HUES48 (cell line): ENCODE measurements around the gene EXOC8.

Source experiments
- H3K27ac ChIP-seq: one replicate; pipeline ENCODE4 v1.7.0; 2013; ENCODE audit warnings: low read depth, low read length, inconsistent platforms
- H3K27me3 ChIP-seq: 2 replicates; pipeline ENCODE4 v1.6.1; 2013; ENCODE audit warnings: mild to moderate bottlenecking, low read length; ENCODE audit not compliant: control insufficient read depth, insufficient read depth
- H3K36me3 ChIP-seq: 2 replicates; pipeline ENCODE4 v1.6.1; 2013; ENCODE audit warnings: low read length; ENCODE audit not compliant: control insufficient read depth, insufficient read depth
- H3K4me1 ChIP-seq: 2 replicates; pipeline ENCODE4 v1.6.1; 2013; ENCODE audit warnings: mild to moderate bottlenecking, low read length; ENCODE audit not compliant: control insufficient read depth, insufficient read depth
- H3K4me3 ChIP-seq: 2 replicates; pipeline ENCODE4 v1.5.1; 2013; ENCODE audit warnings: mild to moderate bottlenecking, low read depth, low read length
- H3K9ac ChIP-seq: 2 replicates; pipeline ENCODE4 v1.6.1; 2013; ENCODE audit warnings: mild to moderate bottlenecking, low read depth, low read length, moderate library complexity
- H3K9me3 ChIP-seq: 2 replicates; pipeline ENCODE4 v1.6.1; 2013; ENCODE audit warnings: low read length; ENCODE audit not compliant: control insufficient read depth, insufficient read depth

The EXOC8 gene, protein sequence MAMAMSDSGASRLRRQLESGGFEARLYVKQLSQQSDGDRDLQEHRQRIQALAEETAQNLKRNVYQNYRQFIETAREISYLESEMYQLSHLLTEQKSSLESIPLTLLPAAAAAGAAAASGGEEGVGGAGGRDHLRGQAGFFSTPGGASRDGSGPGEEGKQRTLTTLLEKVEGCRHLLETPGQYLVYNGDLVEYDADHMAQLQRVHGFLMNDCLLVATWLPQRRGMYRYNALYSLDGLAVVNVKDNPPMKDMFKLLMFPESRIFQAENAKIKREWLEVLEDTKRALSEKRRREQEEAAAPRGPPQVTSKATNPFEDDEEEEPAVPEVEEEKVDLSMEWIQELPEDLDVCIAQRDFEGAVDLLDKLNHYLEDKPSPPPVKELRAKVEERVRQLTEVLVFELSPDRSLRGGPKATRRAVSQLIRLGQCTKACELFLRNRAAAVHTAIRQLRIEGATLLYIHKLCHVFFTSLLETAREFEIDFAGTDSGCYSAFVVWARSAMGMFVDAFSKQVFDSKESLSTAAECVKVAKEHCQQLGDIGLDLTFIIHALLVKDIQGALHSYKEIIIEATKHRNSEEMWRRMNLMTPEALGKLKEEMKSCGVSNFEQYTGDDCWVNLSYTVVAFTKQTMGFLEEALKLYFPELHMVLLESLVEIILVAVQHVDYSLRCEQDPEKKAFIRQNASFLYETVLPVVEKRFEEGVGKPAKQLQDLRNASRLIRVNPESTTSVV

DNA sequence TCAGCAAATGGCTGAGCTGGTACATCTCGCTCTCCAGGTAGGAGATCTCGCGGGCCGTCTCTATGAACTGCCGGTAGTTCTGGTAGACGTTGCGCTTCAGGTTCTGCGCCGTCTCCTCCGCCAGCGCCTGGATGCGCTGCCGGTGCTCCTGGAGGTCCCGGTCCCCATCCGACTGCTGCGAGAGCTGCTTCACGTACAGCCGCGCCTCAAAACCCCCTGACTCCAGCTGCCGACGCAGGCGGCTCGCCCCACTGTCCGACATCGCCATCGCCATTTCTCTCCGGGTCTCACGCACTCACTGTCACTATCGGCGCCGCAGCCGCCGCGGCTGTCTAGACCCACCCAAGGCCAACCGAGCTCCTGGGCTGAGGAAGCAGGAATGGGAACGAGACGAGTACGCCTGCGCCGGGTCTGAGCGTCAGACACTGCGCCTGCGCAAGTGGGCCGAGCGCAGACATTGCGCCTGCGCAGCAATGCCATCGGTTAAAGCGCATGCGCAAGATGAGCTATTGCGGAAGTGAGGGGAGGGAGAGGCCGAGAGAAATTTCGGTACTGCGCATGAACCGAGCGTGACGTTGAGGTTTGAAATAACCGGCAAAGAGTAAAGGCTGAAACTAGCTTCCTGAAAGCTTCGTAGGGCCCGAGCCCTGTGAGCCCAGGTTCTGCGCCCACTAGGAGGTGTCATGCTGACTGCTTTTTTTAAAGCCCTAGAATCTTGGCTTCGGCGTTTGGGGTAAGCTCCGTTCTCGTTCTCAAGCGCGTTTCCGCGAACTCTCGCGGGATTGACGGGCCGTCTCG, at the start of gene EXOC8:
EXOC8 (minus strand) TSS at position 381 of the 798 bp plus-strand sequence; CDS start at position 274, 107 bp downstream.
- peak within 1 kb of the TSS; percentile 84 for H3K4me3 ChIP-seq
- H3K9me3 ChIP-seq, result no peaks in the 10 kb centered on the region
- peak within 1 kb of the TSS; percentile 79 for H3K9ac ChIP-seq
- peaks cover 29% of the 10 kb centered on the region for H3K4me1 ChIP-seq
- H3K36me3 ChIP-seq, result peaks cover 15% of the 10 kb centered on the region
- peak within 1 kb of the TSS; percentile 93 for H3K27ac ChIP-seq
- no peaks in the 10 kb centered on the region for H3K27me3 ChIP-seq

DNA sequence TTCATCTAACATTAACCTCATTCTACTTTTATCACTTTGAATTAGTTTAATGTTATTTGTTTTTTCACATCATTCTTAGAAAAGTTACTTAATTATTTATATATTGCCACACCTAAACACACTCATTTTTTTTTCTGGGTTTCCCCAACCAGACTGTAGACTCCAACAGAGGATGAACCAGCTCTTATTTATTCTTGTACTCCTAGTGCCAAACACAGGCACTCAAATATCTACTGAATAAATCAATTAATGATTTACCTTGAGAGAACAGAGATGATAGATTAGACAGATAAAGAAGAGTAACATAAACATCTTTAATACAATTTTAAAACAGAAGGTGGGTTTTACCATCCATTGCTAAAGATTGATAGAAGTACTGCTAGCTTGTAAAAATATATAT, 48.8 kb upstream of the EXOC8 start:
- Histone ChIP-seq H3K4me1 (no peaks in the 10 kb centered on the region), H3K27ac (no peak overlapping the region), H3K9me3 (no peaks in the 10 kb centered on the region), H3K4me3 (no peak overlapping the region), H3K27me3 (no peaks in the 10 kb centered on the region), H3K9ac (no peak overlapping the region), H3K36me3 (no peaks in the 10 kb centered on the region)

DNA sequence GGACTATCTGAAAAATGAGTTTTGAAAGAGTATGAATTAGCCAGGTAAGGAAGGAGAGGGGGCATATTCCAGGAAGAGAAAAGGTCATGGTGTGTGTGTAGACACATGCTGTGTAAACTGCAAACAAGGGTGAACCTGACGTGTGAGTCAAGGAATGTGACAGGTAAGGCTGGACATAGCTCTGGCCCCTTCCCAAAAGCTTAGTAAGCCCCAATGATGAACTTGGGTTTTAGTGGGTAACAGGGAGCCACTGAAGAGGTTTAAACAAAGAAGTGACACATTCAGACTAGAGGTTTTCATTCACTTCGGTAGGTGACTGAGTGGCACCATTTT, 47.7 kb upstream of the EXOC8 start:
- H3K4me3 ChIP-seq, result no peak overlapping the region
- no peaks in the 10 kb centered on the region for H3K27me3 ChIP-seq
- H3K36me3 ChIP-seq, result no peaks in the 10 kb centered on the region
- H3K27ac ChIP-seq, result no peak overlapping the region
- no peaks in the 10 kb centered on the region for H3K9me3 ChIP-seq
- H3K9ac ChIP-seq, result no peak overlapping the region
- H3K4me1 ChIP-seq, result no peaks in the 10 kb centered on the region

DNA sequence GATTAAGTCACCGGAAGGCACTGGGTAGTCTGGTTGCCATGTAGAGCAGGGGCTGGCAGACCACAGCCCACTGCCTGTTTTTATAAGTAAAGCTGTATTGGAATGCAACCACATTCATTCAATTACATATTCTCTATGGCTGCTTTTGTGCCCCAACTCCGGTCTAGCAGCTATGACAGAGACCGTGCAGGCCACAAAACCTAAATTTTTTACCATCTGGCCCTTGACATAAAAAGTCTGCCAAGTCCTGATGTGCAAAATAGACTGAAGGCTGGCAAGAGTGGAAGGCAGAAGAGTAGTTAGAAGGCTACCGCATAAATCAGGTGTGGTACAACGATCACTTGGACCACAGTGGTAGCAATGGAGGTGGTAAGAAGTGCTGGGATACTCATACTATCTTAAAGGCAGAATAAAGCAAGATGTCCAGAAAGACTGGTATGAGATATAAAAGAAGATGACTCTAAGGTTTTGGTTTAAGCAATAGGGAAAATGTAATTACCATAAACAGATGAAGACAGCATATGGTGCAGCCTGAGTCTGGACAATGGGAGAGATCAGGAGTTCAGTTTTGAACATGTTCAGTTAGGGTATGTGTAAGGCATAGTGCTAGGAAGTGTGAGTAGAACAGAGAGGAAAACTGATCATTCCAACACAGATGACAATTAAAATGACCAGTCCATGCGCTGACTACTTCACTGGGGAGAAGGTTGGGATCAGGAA, 47.2 kb upstream of the EXOC8 start:
- Histone ChIP-seq H3K4me1 (no peaks in the 10 kb centered on the region), H3K9me3 (no peaks in the 10 kb centered on the region), H3K27me3 (no peaks in the 10 kb centered on the region), H3K27ac (no peak overlapping the region), H3K9ac (no peak overlapping the region), H3K36me3 (no peaks in the 10 kb centered on the region), H3K4me3 (no peak overlapping the region)

DNA sequence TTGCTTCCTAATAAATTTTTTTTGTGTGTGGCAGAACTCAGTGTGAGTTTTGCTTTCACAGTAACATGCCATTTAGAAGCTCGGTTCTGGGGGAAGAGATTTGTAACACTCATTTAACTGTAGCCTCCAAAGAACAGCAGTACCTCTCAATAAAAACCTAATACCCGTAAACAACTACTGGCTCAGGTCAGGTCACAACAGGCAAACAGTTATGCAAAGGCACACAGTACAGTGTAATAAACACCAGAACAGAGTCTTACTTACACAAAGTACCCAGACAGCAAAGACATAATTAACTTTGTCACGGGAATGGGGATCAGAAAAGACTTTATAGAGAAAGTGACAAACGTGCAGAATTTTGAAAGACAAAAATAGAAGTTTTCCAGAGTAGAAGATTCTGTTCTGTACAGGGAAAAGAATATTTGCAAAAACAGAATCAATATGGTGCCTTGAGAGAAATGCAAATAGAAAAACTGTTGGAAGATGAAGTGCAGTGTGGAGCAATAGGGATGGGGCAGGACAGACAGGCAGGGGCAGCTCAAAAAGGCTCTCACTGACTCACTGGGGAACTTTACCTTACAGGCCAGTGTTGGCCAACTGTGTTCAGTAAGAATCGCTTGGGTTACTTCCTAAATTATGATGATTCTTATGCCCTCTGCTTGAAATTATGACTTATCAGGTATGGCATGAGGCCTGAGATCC, 45.7 kb upstream of the EXOC8 start:
- no peak overlapping the region for H3K4me3 ChIP-seq
- no peaks in the 10 kb centered on the region for H3K27me3 ChIP-seq
- H3K4me1 ChIP-seq, result no peaks in the 10 kb centered on the region
- H3K9ac ChIP-seq, result no peak overlapping the region
- H3K9me3 ChIP-seq, result no peaks in the 10 kb centered on the region
- H3K36me3 ChIP-seq, result no peaks in the 10 kb centered on the region
- no peak overlapping the region for H3K27ac ChIP-seq

DNA sequence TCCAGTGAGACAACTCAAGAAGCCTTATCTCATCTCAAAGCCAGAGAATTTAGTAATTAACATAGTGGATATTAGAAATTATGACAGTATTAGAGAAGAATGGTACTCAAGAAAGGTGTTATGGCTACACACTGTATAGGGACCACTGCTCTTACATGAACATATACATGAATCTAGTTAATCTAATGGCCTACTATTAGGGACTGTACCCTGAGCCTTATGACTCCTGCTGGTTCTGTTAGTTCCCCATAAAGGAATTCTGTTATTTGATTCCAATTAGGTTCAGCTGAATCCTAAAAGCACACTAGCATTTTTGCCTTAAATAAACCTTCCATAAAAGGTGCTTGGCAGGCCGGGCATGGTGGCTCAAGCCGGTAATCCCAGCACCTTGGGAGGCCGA, 44.8 kb upstream of the EXOC8 start:
- Histone ChIP-seq H3K27ac (no peak overlapping the region), H3K4me1 (peaks cover 1% of the 10 kb centered on the region), H3K9me3 (no peaks in the 10 kb centered on the region), H3K27me3 (no peaks in the 10 kb centered on the region), H3K4me3 (no peak overlapping the region), H3K9ac (no peak overlapping the region), H3K36me3 (no peaks in the 10 kb centered on the region)

DNA sequence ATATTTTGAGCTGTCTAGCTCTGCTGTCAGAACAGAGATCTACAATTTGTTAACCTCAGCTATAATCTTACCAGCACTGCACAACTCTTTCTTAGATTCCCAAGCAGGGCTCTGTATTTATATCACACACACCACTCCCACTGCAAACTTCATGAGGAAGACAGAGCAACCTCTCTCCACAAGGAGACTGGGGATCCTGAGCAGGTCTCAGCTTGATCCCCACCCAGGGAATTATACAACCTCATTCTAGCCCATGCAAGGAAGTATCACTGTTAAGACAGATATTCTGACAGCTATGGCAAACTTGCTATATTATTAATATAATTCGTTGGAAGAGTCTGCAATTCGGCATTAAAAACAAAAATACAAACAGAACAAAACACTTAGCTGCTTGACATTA, 44.1 kb upstream of the EXOC8 start:
- no peaks in the 10 kb centered on the region for H3K9me3 ChIP-seq
- H3K9ac ChIP-seq, result no peak overlapping the region
- no peak overlapping the region for H3K27ac ChIP-seq
- H3K27me3 ChIP-seq, result no peaks in the 10 kb centered on the region
- no peak overlapping the region for H3K4me3 ChIP-seq
- H3K4me1 ChIP-seq, result peaks cover 8% of the 10 kb centered on the region
- no peaks in the 10 kb centered on the region for H3K36me3 ChIP-seq

DNA sequence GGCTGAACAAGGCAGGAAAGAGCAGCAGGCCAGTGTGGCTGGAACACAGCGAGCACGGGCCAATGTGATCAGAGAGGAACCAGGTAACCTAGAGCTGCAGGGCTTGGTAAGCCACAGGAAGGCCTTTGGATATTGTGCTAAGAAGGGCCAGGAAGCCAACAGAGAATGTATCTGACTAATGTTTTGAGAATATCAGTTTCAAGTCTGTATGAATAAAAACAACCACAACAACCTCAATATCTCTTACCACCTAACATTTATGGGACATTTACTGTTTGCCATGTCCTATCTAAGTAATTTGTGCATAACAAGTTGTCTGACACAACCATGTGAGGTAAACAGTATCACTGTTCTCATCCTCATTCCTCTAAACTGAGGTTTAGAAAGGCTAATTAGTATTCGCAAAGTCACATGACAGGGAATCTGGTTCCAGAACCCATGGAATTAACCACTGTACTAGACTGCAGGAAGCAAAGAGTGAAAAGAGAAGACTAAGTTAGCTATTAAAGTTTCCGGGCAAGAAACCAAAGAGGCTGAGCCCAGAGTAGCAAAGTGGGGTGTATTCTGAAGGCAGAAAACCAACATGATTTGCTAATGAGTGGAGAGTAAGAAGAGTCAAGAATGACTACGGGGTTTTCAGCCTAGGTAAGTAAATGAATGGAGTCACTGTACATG, 39.4 kb upstream of the EXOC8 start:
- Histone ChIP-seq H3K4me3 (no peak overlapping the region), H3K9ac (no peak overlapping the region), H3K9me3 (no peaks in the 10 kb centered on the region), H3K4me1 (peaks cover 8% of the 10 kb centered on the region), H3K36me3 (no peaks in the 10 kb centered on the region), H3K27me3 (no peaks in the 10 kb centered on the region), H3K27ac (no peak overlapping the region)

DNA sequence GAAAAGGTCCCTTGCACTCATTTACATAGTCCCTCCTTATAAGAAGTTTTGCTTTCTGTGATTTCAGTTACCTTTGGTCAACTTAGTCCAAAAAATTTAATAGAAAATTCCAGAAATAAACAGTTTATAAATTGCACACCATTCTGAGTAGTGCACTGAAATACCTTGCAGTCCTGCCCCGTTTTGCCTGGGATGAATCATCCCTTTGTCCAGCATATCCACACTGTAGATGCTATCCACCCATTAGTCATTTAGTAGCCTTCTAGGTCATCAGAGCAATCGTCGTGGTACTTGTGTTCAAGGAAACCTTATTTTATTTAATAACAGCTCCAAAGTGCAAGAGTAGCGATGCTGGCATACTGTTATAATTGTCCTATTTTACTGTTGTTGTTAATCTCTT, 38.4 kb upstream of the EXOC8 start:
- H3K27ac ChIP-seq, result no peak overlapping the region
- peaks cover 8% of the 10 kb centered on the region for H3K4me1 ChIP-seq
- H3K4me3 ChIP-seq, result no peak overlapping the region
- H3K27me3 ChIP-seq, result no peaks in the 10 kb centered on the region
- no peaks in the 10 kb centered on the region for H3K9me3 ChIP-seq
- no peaks in the 10 kb centered on the region for H3K36me3 ChIP-seq
- no peak overlapping the region for H3K9ac ChIP-seq

DNA sequence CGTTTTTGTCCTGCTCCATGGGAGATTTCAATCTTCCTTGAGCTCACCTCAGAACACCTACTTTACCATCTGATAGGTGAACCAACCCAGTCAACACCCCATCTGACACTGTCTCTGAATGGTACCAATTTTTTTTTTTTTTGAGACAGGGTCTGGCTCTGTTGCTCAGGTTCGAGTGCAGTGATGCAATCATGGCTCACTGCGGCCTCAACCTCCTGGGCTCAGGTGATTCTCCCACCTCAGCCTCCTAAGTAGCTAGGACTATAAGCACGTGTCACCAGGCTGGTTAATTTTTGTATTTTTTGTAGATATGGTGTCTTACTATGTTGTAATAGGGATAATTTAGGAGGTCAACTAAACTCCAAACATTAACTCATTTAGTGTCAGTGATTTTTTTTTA, 36.7 kb upstream of the EXOC8 start:
- H3K27me3 ChIP-seq, result no peaks in the 10 kb centered on the region
- H3K9ac ChIP-seq, result no peak overlapping the region
- H3K36me3 ChIP-seq, result no peaks in the 10 kb centered on the region
- no peak overlapping the region for H3K4me3 ChIP-seq
- H3K4me1 ChIP-seq, result peaks cover 8% of the 10 kb centered on the region
- no peak overlapping the region for H3K27ac ChIP-seq
- H3K9me3 ChIP-seq, result no peaks in the 10 kb centered on the region
